Measurements from ENCODE around the gene ADCY4. TPM values are rescaled to one million over a fixed set of nuclear protein-coding genes. Genes with fewer than 3 reads are reported as not detected.
A peak's percentile ranks its signal among the peaks of the same experiment; 100 is the strongest.

The ADCY4 gene
- total and polyA plus RNA-seq, 2 of the 13 experiments (the other 11 are each of a cell fraction or from before 2014, with no cell fraction given): 0.03 TPM; not detected in 1

DNA sequence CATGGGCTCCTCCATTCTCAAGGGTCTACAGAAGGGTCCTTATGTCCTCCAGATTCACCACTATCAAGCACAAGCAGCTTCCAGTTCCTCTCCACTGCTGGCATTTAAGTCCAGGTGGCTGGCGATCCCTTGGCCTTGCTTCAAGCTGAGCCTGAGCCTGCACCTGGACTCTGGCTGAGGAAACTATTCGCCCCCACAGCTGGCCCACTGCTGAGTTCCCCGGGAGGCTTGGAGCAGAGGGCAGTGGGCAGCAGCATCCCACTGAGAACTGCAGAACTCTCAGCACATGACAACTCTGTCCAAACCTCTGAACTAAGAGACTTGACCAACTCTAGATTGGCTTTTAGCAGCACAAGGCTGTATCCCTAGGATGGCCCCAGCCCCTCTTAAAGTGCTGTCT is 52.1 kb downstream of the ADCY4 start (continued):
- TF ChIP-seq NPAS2 (CRISPR knock-in tag; IDR thresholded peaks at IDR 0.05; ENCODE audit: borderline replicate concordance) (peak; percentile 54; the same call in 1 of the 2 replicates), SRF (IDR thresholded peaks at IDR 0.05; ENCODE audit: low read depth, low read length) (no peak), BATF2 (CRISPR knock-in tag; IDR thresholded peaks at IDR 0.05) (no peak), ZMYM4 (CRISPR knock-in tag; IDR thresholded peaks at IDR 0.05) (no peak), ASH2L (IDR thresholded peaks at IDR 0.05; ENCODE audit: insufficient read length, low read depth, low read length) (no peak), PITX1 (CRISPR knock-in tag; IDR thresholded peaks at IDR 0.05) (no peak), CEBPG (CRISPR knock-in tag; IDR thresholded peaks at IDR 0.05) (no peak), ZNF142 (CRISPR knock-in tag; IDR thresholded peaks at IDR 0.05) (no peak), POLR2G (IDR thresholded peaks at IDR 0.05; ENCODE audit: low read depth, low read length) (no peak), HINFP (CRISPR knock-in tag; IDR thresholded peaks at IDR 0.05; ENCODE audit: low read depth) (no peak), ZNF354B (CRISPR knock-in tag; IDR thresholded peaks at IDR 0.05) (no peak), MED1 (CRISPR knock-in tag; IDR thresholded peaks at IDR 0.05) (no peak)
- TF ChIP-seq, protein P1, sequence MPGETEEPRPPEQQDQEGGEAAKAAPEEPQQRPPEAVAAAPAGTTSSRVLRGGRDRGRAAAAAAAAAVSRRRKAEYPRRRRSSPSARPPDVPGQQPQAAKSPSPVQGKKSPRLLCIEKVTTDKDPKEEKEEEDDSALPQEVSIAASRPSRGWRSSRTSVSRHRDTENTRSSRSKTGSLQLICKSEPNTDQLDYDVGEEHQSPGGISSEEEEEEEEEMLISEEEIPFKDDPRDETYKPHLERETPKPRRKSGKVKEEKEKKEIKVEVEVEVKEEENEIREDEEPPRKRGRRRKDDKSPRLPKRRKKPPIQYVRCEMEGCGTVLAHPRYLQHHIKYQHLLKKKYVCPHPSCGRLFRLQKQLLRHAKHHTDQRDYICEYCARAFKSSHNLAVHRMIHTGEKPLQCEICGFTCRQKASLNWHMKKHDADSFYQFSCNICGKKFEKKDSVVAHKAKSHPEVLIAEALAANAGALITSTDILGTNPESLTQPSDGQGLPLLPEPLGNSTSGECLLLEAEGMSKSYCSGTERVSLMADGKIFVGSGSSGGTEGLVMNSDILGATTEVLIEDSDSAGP (CRISPR knock-in tag; IDR thresholded peaks at IDR 0.05; ENCODE audit: borderline replicate concordance): no peak
- TF ChIP-seq, protein P2, sequence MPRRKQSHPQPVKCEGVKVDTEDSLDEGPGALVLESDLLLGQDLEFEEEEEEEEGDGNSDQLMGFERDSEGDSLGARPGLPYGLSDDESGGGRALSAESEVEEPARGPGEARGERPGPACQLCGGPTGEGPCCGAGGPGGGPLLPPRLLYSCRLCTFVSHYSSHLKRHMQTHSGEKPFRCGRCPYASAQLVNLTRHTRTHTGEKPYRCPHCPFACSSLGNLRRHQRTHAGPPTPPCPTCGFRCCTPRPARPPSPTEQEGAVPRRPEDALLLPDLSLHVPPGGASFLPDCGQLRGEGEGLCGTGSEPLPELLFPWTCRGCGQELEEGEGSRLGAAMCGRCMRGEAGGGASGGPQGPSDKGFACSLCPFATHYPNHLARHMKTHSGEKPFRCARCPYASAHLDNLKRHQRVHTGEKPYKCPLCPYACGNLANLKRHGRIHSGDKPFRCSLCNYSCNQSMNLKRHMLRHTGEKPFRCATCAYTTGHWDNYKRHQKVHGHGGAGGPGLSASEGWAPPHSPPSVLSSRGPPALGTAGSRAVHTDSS (CRISPR knock-in tag; conservative IDR thresholded peaks at IDR 0.05): no peak
- TF ChIP-seq, protein P3, sequence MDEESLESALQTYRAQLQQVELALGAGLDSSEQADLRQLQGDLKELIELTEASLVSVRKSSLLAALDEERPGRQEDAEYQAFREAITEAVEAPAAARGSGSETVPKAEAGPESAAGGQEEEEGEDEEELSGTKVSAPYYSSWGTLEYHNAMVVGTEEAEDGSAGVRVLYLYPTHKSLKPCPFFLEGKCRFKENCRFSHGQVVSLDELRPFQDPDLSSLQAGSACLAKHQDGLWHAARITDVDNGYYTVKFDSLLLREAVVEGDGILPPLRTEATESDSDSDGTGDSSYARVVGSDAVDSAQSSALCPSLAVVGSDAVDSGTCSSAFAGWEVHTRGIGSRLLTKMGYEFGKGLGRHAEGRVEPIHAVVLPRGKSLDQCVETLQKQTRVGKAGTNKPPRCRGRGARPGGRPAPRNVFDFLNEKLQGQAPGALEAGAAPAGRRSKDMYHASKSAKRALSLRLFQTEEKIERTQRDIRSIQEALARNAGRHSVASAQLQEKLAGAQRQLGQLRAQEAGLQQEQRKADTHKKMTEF (CRISPR knock-in tag; IDR thresholded peaks at IDR 0.05): no peak
- TF ChIP-seq, protein P4, sequence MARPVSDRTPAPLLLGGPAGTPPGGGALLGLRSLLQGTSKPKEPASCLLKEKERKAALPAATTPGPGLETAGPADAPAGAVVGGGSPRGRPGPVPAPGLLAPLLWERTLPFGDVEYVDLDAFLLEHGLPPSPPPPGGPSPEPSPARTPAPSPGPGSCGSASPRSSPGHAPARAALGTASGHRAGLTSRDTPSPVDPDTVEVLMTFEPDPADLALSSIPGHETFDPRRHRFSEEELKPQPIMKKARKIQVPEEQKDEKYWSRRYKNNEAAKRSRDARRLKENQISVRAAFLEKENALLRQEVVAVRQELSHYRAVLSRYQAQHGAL (CRISPR knock-in tag; IDR thresholded peaks at IDR 0.05; ENCODE audit: not compliant biosample characterization): no peak

All from HepG2 (cell line).